ENCODE results near the gene MAGEH1. TPM values are rescaled to one million over a fixed set of nuclear protein-coding genes. Genes with fewer than 3 reads are reported as not detected.

The MAGEH1 gene
- polyA plus RNA-seq (2012; ENCODE audit: insufficient read length, low read depth), result 3.0 TPM

GRCh38 chrX:55451990-55452832 lies at the start of gene MAGEH1:
Gene MAGEH1 (plus strand): TSS chrX:55452127. CDS start chrX:55452375, 248 bp downstream.
- no peak for TF ChIP-seq REST (IDR thresholded peaks at IDR 0.05; ENCODE audit: insufficient read depth in 1 of 2, low read depth in 2 of 2, low read length in 2 of 2)
- peak; percentile 22; the same call in 1 of the 2 replicates for TF ChIP-seq POLR2AphosphoS5 (IDR thresholded peaks at IDR 0.05; ENCODE audit: low read depth, low read length)

GRCh38 chrX:55450259-55450658 lies 1.7 kb upstream of the MAGEH1 start:
- no peak for TF ChIP-seq TAF1 (IDR thresholded peaks at IDR 0.05; ENCODE audit: borderline replicate concordance, insufficient read depth, low read length)
- TF ChIP-seq FOXP2 (optimal IDR thresholded peaks at IDR 0.05; ENCODE audit: borderline replicate concordance, extremely low read depth, extremely low read length, insufficient read depth), result no peak
- TF ChIP-seq POLR2AphosphoS5 (IDR thresholded peaks at IDR 0.05; ENCODE audit: low read depth, low read length), result no peak
- no peak for TF ChIP-seq SIN3A (IDR thresholded peaks at IDR 0.05; ENCODE audit: borderline replicate concordance, insufficient read depth, low read length)
- no peak for TF ChIP-seq REST (IDR thresholded peaks at IDR 0.05; ENCODE audit: insufficient read depth in 1 of 2, low read depth in 2 of 2, low read length in 2 of 2)

- TF ChIP-seq FOXP2 (optimal IDR thresholded peaks at IDR 0.05; ENCODE audit: borderline replicate concordance, extremely low read depth, extremely low read length, insufficient read depth) (no peak), POLR2AphosphoS5 (IDR thresholded peaks at IDR 0.05; ENCODE audit: low read depth, low read length) (no peak), TAF1 (IDR thresholded peaks at IDR 0.05; ENCODE audit: borderline replicate concordance, insufficient read depth, low read length) (no peak)
Observed at GRCh38 chrX:55451141-55451540, 786 bp upstream of the MAGEH1 start.

GRCh38 chrX:55451626-55451989 lies 319 bp upstream of the MAGEH1 start:
- no peak for TF ChIP-seq TAF1 (IDR thresholded peaks at IDR 0.05; ENCODE audit: borderline replicate concordance, insufficient read depth, low read length)
- TF ChIP-seq POLR2AphosphoS5 (IDR thresholded peaks at IDR 0.05; ENCODE audit: low read depth, low read length), result no peak
- no peak for TF ChIP-seq FOXP2 (optimal IDR thresholded peaks at IDR 0.05; ENCODE audit: borderline replicate concordance, extremely low read depth, extremely low read length, insufficient read depth)
- TF ChIP-seq SIN3A (IDR thresholded peaks at IDR 0.05; ENCODE audit: borderline replicate concordance, insufficient read depth, low read length), result no peak

GRCh38 chrX:55452833-55453124 lies 852 bp downstream of the MAGEH1 start:
- TF ChIP-seq TAF1 (IDR thresholded peaks at IDR 0.05; ENCODE audit: borderline replicate concordance, insufficient read depth, low read length) (no peak), POLR2AphosphoS5 (IDR thresholded peaks at IDR 0.05; ENCODE audit: low read depth, low read length) (no peak)

- no peak for TF ChIP-seq REST (IDR thresholded peaks at IDR 0.05; ENCODE audit: insufficient read depth in 1 of 2, low read depth in 2 of 2, low read length in 2 of 2)
Observed at GRCh38 chrX:55480390-55481062, 28.6 kb downstream of the MAGEH1 start.

Measured in PFSK-1 (cell line).